ENCODE data around the gene KLHL36. TPM values are rescaled to one million over a fixed set of nuclear protein-coding genes. Genes with fewer than 3 reads are reported as not detected.

KLHL36 gene
- total RNA-seq, 1 experiment from 2014 or later = 36.7 TPM

GRCh38 chr16:84603140-84603816 lies 45.0 kb upstream of the KLHL36 start:
- no peak overlapping the region for H3T11ph ChIP-seq (ENCODE audit: low read length)
- peaks cover 3% of the 10 kb centered on the region; the same call in 1 of the 2 replicates for H3K79me2 ChIP-seq (ENCODE audit: insufficient read depth, low read length)
- H2BK15ac ChIP-seq (ENCODE audit: low read depth, low read length) = no peak overlapping the region
- H3K9ac ChIP-seq (ENCODE audit: extremely low read depth, insufficient read length, low read length) = no peak overlapping the region
- peak overlapping the region in 2 of 3 experiments; percentile 24 to 70; a peak in 1 of 7 replicates for H3K27ac Mint-ChIP-seq
- no peak overlapping the region for H2BK20ac ChIP-seq (ENCODE audit: low read depth, low read length, poor library complexity, severe bottlenecking)
- H4K8ac ChIP-seq (replicated peaks; ENCODE audit: insufficient read length, low read depth, low read length) = no peak overlapping the region
- no peak overlapping the region for H4K91ac ChIP-seq (ENCODE audit: insufficient read length, low read depth, low read length)
- H4K20me1 ChIP-seq (ENCODE audit: control insufficient read depth, insufficient read depth, insufficient read length) = no peaks in the 10 kb centered on the region
- DNase-seq = no peak
- no peak overlapping the region; the same call in 1 of the 2 replicates for H3K14ac ChIP-seq (ENCODE audit: insufficient read depth, low read length)
- H3K18ac ChIP-seq (ENCODE audit: insufficient read length, low read depth, low read length) = no peak overlapping the region
- H3K4me2 ChIP-seq (ENCODE audit: insufficient read depth, insufficient read length, low read length) = no peak overlapping the region
- H3K36me3 Mint-ChIP-seq (ENCODE audit: insufficient read depth in 1 of 3, low read depth in 3 of 3) = peaks cover 9 to 15% (median 12%) of the 10 kb centered on the region in 3 experiments
- H3K79me1 ChIP-seq (ENCODE audit: insufficient read depth, low read depth, low read length, poor library complexity, severe bottlenecking) = peaks cover 3% of the 10 kb centered on the region
- no peaks in the 10 kb centered on the region for H3K9me3 ChIP-seq (ENCODE audit: control insufficient read depth, low read depth, low read length)
- no peak overlapping the region for H2AK5ac ChIP-seq (ENCODE audit: insufficient read length, low read length)
- peaks cover 4% of the 10 kb centered on the region for H3K27me3 Mint-ChIP-seq (ENCODE audit: low read depth)
- H3K27me3 ChIP-seq (ENCODE audit: insufficient read depth, low read length) = no peaks in the 10 kb centered on the region
- H2BK120ac ChIP-seq (ENCODE audit: low read depth, low read length, poor library complexity, severe bottlenecking) = no peak overlapping the region
- peaks cover 4% of the 10 kb centered on the region; the same call in 1 of the 2 replicates for H3K4me1 ChIP-seq (ENCODE audit: insufficient read depth, low read length)
- no peak overlapping the region for H3K27ac ChIP-seq (ENCODE audit: insufficient read length, low read depth, low read length)
- H2BK5ac ChIP-seq (ENCODE audit: insufficient read length, low read length) = no peak overlapping the region
- H3K56ac ChIP-seq (ENCODE audit: insufficient read length, low read depth, low read length) = no peak overlapping the region
- H3K4me1 Mint-ChIP-seq = peaks cover 44 to 55% of the 10 kb centered on the region in 2 experiments
- H2BK12ac ChIP-seq (ENCODE audit: insufficient read length, low read depth, low read length) = no peak overlapping the region
- H3K4ac ChIP-seq (ENCODE audit: low read depth, low read length) = no peak overlapping the region
- TF ChIP-seq CTCF (conservative IDR thresholded peaks at IDR 0.05) = no peak
- no CpG with 5 or more reads among the region's 23 CpGs for WGBS (ENCODE audit: extremely low coverage, insufficient read length, low lambda C conversion rate)
- no peak overlapping the region for H2AFZ ChIP-seq (ENCODE audit: low read length)
- peaks cover 5 to 7% of the 10 kb centered on the region in 2 experiments; a peak in 3 of 5 replicates for H3K9me3 Mint-ChIP-seq
- no peak overlapping the region; a peak in 1 of 5 replicates for H3K4me3 Mint-ChIP-seq
- no peaks in the 10 kb centered on the region for H3K23me2 ChIP-seq (ENCODE audit: insufficient read length, low read depth, low read length, poor library complexity, severe bottlenecking)
- no peak overlapping the region for H3K23ac ChIP-seq (ENCODE audit: insufficient read length, low read depth, low read length)
- no peak overlapping the region for H4K5ac ChIP-seq (ENCODE audit: insufficient read length, low read depth, low read length)
